Peyer's patch (tissue), 4 donors: ENCODE results near the gene IGFBP5. TPM values are rescaled to one million over a fixed set of nuclear protein-coding genes. Genes with fewer than 3 reads are reported as not detected.

ENCODE experiments used
- DNase-seq, 3 donors: peaks; one replicate each; pipeline ENCODE4 v3.0.0-alpha.2; 2017 to 2019
- H3K27ac ChIP-seq, 4 donors: fragments of 200-600 bp; sonication (generic); one replicate each; pipeline ENCODE4 v1.5.1; 2016 to 2019
- H3K27me3 ChIP-seq, 2 donors: fragments of 200-600 bp; sonication (generic); one replicate each; pipeline ENCODE4 v1.5.1; 2019
- H3K36me3 ChIP-seq, 3 donors: fragments of 200-600 bp; sonication (generic); one replicate each; pipeline ENCODE4 v1.5.1; 2016 to 2019
- H3K4me1 ChIP-seq, 4 donors: fragments of 200-600 bp; sonication (generic); one replicate each; pipeline ENCODE4 v1.5.1; 2016 to 2019
- H3K4me3 ChIP-seq, 4 donors: fragments of 200-600 bp; sonication (generic); 1 replicate in 3 of 4; 2 replicates in 1 of 4; pipeline ENCODE4 v1.5.1; 2016 to 2019; ENCODE audit warnings: mild to moderate bottlenecking in 1 of 4
- H3K9me3 ChIP-seq, 4 donors: fragments of 200-600 bp; sonication (generic); one replicate each; pipeline ENCODE4 v1.5.1; 2016 to 2019; ENCODE audit warnings: mild to moderate bottlenecking in 1 of 4
- POLR2A ChIP-seq, 2 donors: fragments of 450-650 bp; IDR thresholded peaks; one replicate each; pipeline ENCODE4 v1.5.1; 2017; ENCODE audit warnings: antibody characterized with exemption in 2 of 2, mild to moderate bottlenecking in 2 of 2, moderate library complexity in 2 of 2
- total RNA-seq, 4 donors: library from RNA; depleted of rRNA; stranded (reverse); fragments of >200 nt; gene quantifications; one replicate each; pipeline ENCODE4 v1.1.0, GENCODE V29; 2016
- TF ChIP-seq, protein P1 (sequence below), 6 experiments: fragments of 450-650 bp in 4 of 6; fragments of 200-600 bp in 2 of 6; sonication (generic) in 1 of 6; IDR thresholded peaks; one replicate each; pipeline ENCODE4 v1.5.1; 2017 to 2019; ENCODE audit warnings: antibody characterized with exemption in 6 of 6, mild to moderate bottlenecking in 3 of 6, moderate library complexity in 1 of 6

IGFBP5 gene
- total RNA-seq, 4 donors from 2014 or later = 41.5 to 183 (median 75.0) TPM

DNA sequence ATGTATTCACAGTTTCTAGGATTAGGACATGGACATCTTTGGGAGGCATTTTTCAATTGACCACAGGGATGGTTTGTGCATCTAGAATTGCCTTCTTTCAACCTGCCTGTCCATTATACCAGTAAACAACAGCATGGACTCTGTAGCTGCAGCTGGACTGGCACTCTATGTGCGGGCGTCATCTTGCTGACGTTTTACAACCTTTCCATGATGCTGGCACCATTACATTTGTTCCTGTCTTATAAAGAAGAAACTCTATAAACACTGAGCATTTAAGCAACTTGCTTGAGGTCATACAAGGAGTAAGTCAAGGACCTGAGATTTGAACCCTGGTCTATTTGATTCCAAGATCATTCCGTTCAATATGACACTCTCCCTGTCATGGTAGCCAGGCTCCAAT lies 25.4 kb upstream of the IGFBP5 start:
- Histone ChIP-seq H3K9me3 (no peaks in the 10 kb centered on the region), H3K27me3 (no peaks in the 10 kb centered on the region), H3K4me1 (no peaks in the 10 kb centered on the region), H3K4me3 (no peak overlapping the region), H3K36me3 (no peaks in the 10 kb centered on the region), H3K27ac (no peak overlapping the region)
- no peak for DNase-seq
- no peak for TF ChIP-seq POLR2A (IDR thresholded peaks at IDR 0.05)
- TF ChIP-seq, protein P1, sequence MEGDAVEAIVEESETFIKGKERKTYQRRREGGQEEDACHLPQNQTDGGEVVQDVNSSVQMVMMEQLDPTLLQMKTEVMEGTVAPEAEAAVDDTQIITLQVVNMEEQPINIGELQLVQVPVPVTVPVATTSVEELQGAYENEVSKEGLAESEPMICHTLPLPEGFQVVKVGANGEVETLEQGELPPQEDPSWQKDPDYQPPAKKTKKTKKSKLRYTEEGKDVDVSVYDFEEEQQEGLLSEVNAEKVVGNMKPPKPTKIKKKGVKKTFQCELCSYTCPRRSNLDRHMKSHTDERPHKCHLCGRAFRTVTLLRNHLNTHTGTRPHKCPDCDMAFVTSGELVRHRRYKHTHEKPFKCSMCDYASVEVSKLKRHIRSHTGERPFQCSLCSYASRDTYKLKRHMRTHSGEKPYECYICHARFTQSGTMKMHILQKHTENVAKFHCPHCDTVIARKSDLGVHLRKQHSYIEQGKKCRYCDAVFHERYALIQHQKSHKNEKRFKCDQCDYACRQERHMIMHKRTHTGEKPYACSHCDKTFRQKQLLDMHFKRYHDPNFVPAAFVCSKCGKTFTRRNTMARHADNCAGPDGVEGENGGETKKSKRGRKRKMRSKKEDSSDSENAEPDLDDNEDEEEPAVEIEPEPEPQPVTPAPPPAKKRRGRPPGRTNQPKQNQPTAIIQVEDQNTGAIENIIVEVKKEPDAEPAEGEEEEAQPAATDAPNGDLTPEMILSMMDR (IDR thresholded peaks at IDR 0.05) = no peak

DNA sequence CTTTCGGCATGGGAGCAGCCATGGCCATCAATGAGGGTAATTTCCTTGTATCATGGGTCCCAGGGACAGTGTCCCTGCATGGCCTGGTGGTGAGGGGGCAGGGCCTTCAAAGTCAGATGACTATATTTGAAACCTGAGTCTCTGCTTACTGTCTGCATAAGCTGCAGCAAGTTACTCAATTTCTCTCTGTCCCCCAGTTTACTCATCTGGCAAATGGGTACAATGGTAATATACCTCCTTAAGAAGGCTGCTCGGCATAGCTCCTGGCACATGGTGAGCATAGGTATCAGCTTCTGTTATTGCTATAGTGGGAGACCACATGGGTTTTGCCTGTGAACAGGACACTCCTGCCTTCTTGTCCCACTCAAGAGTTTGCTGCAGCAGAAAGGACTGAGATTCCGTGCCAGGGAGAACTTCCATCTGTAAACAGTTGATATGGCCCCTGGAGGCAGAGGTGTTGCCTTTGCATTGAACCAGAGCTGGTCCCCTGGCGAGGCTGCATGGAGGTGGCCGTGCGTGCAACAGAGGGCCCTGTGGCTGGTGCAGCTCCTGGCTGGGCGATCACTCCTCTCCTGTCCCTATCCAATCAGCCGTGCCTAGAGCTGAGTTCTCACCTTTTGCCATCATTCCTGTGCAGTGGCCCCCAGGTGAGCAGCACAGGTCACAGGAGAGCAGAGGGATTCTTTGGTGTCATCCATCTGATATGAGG lies 22.7 kb upstream of the IGFBP5 start:
- no peak for TF ChIP-seq POLR2A (IDR thresholded peaks at IDR 0.05)
- TF ChIP-seq, protein P1 (IDR thresholded peaks at IDR 0.05) = no peak
- no peak overlapping the region for H3K27ac ChIP-seq
- no peaks in the 10 kb centered on the region for H3K27me3 ChIP-seq
- H3K36me3 ChIP-seq = no peaks in the 10 kb centered on the region
- DNase-seq = no peak
- H3K4me1 ChIP-seq = no peaks in the 10 kb centered on the region
- no peaks in the 10 kb centered on the region for H3K9me3 ChIP-seq
- no peak overlapping the region for H3K4me3 ChIP-seq

DNA sequence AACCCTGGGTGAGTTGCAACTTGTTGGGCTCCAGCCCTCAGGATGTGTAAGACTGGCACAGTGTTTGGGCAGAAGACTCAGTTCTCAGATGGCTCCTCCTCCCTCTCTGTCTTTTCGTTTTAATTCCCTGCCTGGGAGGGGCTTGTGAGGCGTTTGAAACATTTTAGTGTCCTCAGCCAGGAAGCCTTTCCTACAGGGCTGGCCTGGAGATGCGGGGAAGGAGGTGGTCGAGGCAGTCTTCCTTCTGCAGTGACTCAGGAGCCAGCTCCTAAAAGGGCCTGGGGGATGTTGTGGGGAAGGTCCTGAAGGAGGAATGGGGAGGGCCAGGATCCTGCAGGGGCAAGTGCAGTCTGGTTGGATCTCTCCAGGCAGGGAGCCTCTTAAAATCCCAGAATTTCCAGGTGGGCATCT lies 22.1 kb upstream of the IGFBP5 start:
- H3K27ac ChIP-seq = no peak overlapping the region
- no peaks in the 10 kb centered on the region for H3K9me3 ChIP-seq
- H3K36me3 ChIP-seq = no peaks in the 10 kb centered on the region
- no peaks in the 10 kb centered on the region for H3K27me3 ChIP-seq
- no peaks in the 10 kb centered on the region for H3K4me1 ChIP-seq
- no peak overlapping the region for H3K4me3 ChIP-seq
- DNase-seq = no peak
- no peak for TF ChIP-seq POLR2A (IDR thresholded peaks at IDR 0.05)
- TF ChIP-seq, protein P1 (IDR thresholded peaks at IDR 0.05) = no peak

DNA sequence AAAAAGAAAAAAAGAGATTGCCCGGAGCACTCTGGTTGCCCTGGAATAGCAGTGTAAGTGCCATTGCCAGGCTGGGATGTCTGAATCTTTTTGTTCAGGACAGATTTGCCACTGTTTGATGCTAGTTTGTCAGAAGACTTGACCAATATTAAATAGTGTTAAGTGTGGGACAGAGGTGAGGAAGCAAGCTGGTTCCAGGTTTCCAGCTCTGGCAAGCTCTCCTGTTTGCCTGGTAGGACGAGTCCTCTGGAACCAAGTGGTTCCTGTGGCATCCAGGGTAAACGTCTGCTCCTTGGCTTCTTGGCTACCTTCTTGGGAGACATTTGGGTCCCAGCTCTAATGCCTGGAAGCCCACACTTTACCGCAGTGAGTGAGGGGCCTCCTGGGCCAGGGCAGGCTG lies 20.8 kb upstream of the IGFBP5 start:
- DNase-seq = no peak
- Histone ChIP-seq H3K27me3 (no peaks in the 10 kb centered on the region), H3K4me3 (no peak overlapping the region), H3K36me3 (no peaks in the 10 kb centered on the region), H3K4me1 (no peaks in the 10 kb centered on the region), H3K9me3 (no peaks in the 10 kb centered on the region), H3K27ac (no peak overlapping the region)
- TF ChIP-seq, protein P1 (IDR thresholded peaks at IDR 0.05) = no peak
- TF ChIP-seq POLR2A (IDR thresholded peaks at IDR 0.05) = no peak

DNA sequence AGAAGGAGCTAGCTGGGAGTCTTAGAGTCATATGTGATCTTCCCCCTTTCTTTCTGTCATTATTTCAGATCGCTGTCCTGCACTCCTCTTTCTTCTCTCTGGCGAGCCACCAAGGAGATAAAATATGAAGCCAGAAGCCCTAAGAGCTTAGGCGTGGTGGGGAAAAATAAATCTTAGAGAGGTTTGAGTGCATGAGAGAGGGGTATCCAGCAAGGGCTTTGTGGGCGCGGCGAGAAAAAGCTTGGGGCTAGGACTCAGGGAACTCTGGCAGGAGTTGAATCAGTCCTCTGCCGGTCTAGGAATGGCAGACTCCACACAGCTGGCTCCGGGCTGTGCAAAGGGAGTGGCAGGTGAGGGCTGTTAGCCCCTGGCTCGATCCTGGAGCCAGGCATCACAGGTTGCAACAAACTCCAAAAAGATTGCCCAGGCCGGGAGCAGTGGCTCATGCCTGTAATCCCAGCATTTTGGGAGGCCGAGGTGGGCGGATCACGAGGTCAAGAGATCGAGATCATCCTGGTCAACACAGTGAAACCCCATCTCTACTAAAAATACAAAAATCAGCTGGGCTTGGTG lies 20.1 kb upstream of the IGFBP5 start:
- Histone ChIP-seq H3K4me3 (no peak overlapping the region), H3K27ac (peak overlapping the region in 1 of 4 donors; percentile 48), H3K27me3 (no peaks in the 10 kb centered on the region), H3K9me3 (no peaks in the 10 kb centered on the region), H3K4me1 (no peaks in the 10 kb centered on the region), H3K36me3 (no peaks in the 10 kb centered on the region)
- TF ChIP-seq POLR2A (IDR thresholded peaks at IDR 0.05) = no peak
- TF ChIP-seq, protein P1 (IDR thresholded peaks at IDR 0.05) = no peak
- DNase-seq = no peak
